Measurements from ENCODE around the gene ARHGAP30.

ARHGAP30 gene

DNA sequence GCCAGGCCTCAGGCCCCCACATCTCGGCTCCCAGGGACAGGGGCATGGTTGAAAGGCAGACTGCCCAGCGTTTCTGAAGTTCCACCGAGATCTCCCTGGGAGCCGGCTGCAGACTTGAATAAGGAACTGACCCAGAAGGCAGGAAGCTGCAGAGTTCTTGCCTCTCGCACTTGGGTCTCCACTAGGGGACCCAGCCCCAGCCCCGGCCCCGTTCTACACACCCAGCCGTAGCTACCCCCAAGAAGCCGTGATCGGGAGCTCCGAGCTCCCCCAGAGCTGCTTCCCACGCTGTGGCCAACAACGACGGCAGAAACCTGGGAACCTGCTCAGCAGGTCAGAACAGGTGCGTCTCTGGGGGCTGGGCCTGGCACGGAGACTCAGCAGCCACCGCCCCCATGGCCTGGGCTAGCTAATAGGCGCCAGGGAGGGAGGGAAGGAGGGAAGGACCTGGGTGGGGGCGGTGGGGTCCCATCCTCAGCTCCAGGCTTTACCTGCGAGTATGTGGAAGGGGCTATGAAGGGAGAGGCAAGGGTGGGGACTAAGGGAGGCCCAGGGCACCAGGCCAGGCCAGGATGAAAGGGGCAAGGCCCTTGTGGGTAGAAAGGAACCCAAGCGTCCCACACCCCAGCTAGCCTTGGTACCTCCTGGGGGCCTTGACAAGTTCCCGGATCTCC is 19.7 kb upstream of the ARHGAP30 start, which contains the start of gene NECTIN4:
Gene NECTIN4 (minus strand): TSS at position 308 of the 674 bp plus-strand sequence. CDS start 262 bp downstream, at position 46.
- DNase-seq: no peak

DNA sequence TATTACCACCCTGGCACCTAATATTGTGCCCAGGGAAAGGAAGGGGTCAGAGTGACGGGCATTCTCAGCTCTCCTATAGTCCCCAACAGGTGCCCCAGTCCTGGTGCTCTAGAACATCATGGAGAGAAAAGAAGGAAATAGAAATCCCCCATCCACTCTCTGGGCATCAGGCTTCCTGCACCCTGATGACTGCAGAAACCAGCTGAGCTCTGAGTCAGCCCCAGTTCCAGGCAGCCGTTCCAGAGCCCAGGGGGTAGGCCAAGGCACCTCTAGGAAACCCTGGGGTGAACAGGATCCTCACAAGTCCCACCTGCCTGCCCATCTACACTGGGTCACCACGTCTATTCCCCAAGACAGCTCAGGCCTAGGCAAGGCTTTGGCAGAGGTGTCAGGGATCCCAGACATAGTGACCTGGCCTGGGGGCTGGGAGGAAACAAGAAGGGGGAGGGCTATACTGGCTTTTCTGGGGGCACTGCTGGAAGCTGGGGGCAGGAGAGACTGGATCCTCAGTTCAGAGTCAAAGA is 19.0 kb upstream of the ARHGAP30 start:
- no peak for DNase-seq

DNA sequence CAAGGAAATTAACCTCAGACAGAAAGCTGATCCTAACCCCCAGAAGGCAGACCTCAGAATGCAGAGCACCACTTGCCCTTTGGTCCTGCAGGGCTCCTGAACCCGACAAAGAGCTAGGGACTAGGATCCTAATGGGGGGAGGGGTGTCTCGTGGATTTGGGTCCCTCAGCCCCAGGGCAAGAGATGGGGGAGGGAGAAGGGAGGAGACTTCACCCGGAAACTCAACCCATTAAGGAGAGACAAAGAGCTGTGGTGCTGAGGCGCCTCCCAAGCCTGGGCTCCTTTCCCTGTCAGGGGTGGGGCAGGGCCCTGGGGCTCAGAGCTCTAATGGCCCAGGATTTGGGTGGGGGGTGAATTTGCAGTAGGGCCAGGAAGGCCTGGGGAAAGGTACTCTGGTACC is 16.8 kb upstream of the ARHGAP30 start:
- DNase-seq: no peak

DNA sequence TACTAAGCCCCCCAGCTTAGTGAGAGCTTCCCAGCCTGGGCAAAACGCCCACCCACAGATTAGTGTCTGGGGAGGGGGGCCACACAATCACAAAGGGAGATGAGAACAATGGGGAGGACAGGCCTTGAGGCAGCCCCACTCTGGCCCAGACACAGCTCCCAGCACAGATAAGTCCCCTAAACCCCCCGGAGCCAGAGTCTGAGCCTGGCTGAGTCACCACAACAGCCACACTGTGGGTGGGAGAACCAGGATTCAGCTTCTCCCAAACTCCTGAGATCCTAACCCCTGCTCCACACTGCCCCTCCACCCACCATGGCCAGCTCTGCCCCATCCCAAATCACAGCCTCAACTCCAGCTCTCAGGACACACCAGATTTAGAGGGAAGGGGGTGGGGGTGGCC is 15.5 kb upstream of the ARHGAP30 start:
- no peak for DNase-seq

DNA sequence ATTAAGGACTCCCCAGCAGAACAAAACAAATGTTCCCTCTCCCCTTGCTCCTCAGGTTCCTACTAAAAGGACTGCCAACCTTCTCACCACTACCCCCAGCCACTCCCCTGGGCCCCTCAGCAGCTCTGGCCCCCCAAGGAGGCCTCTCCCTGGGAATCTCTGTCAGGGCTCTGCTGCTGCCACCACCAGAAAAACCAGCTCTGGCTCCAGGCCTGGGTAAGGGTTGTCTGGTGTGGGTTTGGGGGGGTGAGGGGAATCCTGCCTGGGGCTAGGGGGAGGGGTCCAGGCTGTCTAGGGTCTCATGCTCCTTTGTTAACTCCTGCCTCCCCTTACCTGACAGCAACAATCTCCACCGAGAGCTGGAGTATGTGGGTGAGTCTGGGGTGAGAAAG is 14.9 kb upstream of the ARHGAP30 start:
- DNase-seq: no peak

DNA sequence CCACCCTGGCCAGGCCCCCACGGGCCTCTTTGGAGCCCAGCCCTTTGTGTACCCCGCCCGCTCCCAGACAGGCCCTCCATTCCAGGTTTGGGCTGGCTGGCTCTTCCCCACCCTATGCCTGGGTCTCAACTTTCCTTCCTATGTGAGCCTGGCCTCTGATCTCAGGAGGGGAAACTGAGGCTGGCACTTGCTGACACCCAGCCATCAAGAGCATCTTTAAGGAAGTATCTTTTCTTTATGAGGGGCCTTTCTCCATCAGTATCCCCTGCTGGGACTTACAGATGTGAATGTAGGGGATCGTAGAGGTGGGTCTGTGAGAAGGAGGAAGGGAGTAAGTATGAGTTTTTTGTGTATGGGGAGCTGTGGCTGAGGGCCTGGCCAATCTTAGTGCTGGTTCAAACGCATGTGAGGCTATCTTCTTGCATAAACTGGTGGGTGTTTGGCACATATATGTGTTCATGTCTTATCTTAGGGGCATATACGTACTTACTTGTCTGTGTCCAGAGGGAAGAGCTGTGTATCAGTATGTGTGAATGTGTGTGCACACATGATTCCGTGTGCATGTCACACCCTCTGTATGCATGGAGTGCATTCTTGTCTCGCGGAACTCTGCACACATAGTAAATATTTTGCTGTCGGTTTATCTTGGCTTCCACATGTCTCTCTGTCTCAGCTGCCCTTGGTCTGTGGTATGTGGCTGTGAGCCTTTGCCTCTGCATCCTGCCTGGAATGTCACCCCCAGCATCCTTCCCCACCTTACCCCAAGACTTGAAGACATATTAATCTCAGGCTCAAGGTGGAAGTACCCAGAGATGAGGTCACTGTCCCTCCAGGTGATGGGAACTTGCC is 14.3 kb upstream of the ARHGAP30 start:
- no peak for DNase-seq

DNA sequence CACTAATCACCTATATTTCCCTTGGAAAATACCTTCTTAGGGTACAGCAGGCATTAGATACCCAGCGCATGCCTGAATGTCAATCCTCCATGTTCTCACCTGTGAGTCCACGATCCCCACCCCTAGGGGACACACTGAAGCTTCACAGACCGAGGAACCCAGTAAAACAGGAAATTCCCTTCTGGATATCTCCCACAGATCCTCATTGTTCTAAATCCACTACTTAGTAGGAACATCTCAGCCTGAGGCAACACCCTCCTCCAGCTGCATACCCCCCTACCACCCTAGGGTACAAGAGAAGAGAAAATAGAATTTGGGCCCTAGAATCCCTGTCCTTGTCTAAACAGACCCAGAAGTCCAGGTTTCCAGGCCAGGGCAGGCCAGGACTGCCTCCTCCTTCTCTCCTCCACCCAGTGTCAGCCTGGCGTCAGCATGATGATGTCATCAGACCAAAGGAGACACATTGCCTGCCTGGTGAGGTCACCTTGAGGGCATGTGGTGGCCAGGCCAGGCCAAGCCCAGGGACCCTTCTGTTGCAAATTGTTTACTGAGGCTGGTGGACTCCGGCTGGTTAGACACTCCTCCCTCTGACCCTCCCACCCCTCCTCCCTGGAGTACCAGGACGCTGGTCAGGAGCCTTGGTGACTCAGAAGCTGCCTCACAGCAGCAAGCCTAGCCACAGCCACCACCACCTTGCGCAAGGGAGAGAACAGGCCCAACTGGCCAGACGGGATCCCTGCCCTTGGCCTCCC is 13.5 kb upstream of the ARHGAP30 start:
- DNase-seq: no peak

DNA sequence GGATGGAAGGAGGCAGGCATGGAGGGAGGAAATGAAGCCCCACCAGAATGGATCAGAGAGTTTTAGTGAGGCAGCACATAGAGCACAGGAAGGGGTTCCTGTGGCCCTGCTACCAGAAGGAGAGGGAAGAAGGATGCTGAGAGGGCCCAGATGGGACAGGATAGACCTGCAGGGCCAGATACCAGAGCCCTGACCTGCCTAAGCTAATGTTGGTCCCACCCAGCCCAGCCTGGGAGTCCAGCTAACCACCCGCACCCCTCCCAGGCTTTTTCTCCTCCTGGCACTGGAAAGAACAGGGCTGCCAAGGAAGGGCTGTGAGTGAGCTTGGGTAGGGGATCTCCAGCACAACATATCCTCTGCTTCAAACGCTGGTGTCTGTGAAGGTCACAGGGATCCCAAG is 12.8 kb upstream of the ARHGAP30 start:
- DNase-seq: no peak

DNA sequence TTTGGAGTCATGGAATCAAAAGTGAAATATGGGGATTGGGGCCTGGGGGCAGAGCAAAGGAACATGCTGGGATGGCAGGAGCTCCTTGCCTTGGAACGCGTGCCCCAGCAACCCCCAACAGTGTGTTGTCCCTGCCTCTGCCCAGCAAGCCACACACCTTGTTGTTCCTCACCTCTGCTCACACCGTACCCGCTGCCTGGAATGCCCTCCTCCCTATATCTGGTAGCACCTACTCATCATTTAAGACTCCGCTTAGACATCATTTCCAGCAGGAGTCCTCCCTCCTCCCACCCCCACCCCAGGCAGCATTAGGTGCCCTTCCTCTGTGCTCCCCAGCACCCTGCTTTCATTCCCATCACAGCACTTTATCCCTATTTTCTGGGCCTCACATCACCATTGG is 11.8 kb upstream of the ARHGAP30 start:
- no peak for DNase-seq

DNA sequence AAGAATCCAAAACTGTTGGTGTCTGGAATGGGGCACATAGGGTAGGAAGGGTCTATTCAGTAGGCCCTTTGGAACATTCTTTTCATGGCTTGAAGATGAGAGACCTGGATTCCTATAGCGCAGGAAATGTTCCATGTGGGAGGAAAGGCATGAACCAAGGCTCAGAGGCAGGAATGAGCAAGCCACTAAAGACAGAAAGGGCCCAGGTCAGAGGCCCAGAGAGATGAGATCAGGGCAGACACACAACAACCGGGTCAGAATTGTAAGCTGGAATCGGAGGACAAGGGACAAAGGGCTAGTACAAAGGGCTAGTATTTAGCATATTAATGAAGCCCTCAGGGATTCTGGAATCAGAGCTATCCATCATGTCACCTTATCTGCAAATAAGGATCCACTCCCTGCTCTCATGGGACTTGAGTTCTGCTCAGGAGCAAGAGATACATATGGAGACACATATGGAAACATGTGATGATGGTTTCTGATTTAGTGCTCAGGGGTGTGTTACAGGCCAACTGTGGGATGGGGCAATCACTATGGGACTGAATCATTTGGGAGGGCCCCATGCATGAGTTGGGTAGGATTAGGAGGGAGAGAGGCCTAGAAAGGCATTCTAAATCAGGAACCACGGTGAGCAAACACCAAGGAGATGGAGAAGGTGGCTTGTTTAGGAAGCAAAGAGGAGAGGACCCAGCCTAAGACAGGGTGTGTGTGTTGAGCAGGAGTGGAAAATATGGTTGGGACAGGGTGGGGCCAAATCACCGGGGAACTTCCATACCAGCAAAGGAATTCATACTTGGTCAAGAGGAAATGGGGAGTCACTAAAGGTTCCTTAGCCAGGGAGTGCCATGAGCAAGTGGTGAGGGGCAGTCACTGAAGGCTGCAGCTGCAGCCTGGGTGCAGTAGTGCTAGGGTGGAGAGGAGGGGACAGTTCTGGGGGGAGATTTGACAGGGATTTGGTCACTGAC is 11.0 kb upstream of the ARHGAP30 start:
- DNase-seq: no peak

DNA sequence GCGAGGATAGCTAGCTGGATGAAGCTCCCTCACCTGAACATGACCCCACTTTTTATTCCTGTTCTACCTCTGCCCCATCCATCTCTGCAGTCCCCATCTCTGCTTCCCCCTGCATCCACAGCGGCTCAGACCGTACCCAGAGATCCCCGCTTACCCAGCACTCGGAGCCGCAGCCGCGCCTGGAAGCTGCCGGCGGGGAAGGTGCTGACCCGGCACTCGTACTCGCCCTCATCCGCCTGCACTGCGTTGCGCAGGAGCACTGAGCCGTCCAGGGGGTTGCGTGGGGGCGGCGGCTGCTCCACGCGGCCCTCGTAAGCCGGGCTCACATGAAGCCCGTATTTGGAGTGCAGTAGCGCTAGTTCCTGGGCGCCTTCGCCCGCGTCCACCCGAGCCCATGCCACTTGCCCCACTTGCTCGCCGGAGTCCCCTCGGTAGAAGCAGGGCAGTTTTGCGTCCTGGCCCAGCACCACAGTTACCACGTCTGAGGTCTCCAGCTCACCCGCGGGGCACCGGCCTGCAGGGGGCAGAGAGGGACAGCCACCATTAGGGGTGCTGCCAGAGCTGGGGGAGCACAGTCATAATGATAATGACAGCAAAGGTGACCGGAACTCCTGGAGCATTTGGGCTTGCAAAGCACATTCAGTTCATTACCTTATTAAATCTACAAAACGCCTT is 9.9 kb upstream of the ARHGAP30 start:
- DNase-seq: no peak

DNA sequence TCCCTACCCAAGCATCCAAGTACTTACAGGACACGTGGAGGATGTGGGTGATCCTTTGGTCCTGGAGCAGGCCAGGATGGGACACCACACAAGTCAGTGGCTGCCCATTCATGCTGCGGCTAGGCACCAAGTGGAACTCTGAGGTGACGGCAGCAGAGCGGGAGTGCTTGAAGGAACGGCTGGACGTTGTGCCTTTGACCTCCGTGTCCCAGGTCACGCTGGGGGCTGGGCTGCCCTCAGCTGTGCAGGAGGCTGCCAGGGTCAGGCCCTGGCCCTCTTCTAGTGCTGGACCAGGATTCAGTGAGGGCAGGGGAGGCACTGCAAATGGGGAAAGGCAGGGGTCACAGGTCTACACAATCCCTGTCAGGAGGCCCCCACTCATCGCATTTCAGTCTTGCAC is 7.7 kb upstream of the ARHGAP30 start:
- no peak for DNase-seq

DNA sequence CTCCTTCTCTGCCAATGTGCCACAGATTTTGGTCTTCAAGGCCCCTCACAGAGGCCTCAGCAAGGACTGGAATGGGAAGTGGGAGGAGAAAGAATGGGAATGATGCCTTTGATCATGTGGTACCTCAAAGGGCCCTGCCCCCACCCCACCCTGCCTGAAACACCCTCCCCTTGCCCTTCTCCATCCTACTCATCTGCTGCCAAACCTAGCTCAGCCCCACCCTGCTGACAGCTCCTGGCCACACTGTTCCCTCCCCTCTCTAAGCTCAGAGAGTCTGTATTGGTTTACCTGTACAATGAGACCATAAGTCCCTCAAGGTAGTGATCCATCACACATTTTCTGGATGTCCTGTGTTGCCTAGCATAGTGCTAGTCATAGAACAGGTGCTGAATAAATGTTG is 6.7 kb upstream of the ARHGAP30 start:
- no peak for DNase-seq

DNA sequence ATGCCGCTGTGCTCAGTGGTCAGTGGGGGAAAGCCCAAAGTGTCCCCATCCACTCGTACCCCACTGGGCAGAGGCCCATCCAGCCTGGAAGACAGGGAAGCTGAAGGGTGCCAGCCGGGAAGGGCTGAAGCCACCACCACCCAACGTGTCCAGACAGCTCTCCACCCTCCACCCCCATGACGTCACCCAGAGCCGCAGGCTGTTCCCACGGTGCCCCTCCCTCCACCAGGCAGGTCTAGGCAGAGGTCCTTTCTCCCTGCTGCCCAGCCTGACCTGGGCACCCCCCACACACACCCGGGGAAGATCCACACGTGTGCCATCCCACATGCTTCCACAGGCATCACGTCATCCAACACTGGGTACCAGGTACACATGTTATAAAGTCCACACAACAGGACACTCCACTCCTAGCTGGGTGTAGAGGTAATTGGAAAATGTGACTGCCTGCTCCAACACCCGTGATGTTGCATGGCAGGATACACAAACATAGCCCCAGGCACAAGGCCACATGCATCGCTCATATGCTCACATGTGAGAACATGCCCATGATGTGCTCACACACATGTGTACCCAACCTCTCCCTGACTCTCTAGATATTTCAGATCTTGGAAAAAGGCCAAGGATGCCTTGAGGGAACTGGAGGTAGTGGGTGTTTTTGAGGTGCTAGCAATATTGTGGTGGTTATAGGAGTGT is 5.1 kb upstream of the ARHGAP30 start:
- peak; percentile 28 for DNase-seq

DNA sequence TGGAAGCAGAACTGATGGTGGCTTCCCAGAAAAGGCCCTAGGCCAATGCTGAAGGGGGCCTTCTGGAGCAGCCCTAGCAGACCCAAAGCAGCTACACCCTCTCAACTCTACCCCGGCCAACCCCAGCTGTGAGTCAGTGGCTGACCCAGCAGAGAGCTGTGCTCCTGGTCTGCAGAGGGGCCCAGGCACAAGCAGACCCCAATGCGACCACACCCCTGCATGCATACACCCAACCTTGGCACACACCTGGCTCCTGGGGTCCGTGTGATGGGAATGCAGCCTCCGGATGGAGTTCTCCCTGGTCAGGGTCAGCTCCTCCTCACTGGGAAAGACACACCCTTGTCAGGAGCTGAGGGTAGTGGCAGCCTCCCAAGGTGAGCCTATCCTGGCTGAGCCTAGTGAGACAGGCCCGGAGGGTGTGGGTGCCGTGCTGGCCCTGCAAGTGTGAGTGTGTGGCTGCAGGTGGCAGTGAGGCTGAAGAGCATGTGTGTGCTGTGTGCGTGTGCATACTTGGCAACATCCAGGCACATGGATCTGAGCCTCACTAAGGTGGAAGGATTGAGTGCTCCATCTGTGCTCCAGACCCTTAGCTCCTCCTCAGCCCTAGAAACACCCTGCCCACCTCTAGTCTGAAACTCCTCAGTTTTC is 3.9 kb upstream of the ARHGAP30 start:
- DNase-seq: no peak

DNA sequence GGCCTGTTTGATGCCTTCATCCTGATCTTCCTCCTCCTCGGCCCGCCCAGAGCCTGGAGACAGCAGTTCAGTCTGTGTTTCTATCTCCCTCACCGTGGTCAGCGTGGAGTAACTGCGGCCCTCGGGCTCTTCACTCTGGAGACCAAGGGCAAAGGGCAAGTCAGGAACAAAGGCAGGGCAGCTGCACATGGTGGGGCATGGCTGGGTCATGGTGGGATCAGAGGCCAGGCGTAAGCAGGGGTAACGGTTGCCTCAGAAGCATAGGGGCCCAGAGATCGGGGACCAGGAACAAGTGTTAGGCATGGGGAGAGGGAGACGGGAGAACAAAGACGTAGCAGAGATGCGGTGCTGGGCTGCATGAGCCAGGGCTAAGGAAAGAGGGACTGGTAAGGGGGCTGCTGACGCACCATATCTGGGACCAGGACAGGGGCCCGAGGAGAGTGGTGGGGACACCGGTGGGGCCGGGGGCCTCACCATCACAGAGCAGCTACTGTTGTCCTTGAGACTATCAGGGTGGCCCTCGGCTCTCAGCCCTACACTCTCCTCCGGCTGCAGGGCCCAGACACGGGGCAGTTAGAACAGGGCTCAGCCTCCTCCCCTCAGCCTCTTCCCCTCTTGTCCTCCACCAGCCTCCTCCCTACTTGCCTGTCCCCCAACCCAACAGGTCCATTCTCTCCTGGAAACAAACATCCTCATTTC is 3.2 kb upstream of the ARHGAP30 start:
- no peak for DNase-seq

DNA sequence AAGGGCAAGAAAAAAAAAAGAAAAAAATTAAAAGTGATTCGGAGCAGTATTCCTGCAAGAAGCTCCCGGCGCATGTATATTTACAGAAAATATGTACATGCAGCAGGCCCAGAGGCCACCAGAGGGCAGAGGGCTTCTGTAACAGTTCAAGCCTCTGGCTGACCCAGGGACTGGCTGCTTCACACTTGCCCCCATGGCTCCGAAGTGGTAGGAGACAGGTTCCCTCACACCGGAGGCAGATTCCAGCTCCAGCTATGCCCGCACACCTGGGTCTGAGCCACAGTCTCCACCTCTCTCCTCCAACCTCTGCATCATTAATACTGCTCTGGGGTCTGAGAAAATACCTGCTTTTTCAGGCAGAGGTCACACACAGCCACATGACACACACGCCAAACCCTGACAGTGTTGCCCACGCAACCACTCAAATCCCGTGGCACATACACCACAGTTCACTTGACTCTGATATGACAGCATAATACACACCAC is 2.2 kb upstream of the ARHGAP30 start:
- peak; percentile 30 for DNase-seq

DNA sequence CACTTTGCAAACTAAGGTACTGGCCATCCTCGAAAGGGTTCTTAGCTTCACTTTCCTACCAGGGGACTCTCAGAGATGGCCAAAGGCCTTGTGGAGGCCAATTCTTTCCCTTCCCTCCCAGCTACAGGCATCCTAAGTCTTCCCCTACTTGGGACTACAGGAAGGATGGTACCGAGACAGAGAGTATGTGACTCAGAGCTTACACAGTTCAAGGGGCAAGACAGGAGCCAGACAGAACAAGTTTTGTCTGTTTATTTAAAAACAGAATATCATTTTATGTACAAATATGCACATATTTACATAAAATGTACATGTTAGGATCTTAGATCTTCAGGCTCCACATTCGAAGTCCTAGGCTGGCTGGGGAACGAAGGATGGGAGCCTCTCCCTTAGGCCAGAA is 1.1 kb upstream of the ARHGAP30 start:
- no peak for DNase-seq

DNA sequence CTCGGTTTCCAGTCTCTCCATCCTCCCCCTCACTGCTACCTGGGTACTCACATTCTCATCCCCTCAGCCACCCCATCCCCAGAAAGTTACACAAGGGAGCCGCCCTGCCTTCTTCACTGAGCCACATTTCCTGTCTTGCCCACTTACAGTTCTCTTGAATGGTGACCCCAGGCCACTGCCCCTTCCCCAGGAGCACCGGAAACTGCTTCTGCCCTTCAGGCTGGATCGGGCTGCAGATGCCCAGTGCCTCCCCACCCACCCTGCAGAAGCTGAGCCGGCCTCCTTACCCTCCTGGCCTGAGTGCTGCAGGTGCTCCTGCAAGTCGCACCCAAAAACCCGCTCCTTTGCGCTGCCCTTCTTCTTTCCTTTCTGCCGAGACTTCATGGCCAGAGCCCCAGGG is 450 bp downstream of the ARHGAP30 start:
- DNase-seq: no peak

Measured in NCI-H146 (cell line).